ENCODE measurements around the gene TPCN1. TPM values are rescaled to one million over a fixed set of nuclear protein-coding genes. Genes with fewer than 3 reads are reported as not detected.

Gene TPCN1
- total and polyA plus RNA-seq, 10 donors = 15.5 to 90.1 (median 46.7) TPM

- Histone ChIP-seq H3K27me3 (replicated peaks in 1 of 7) (no peaks in the 10 kb centered on the region), H3K27ac (peak overlapping the region in 5 of 8 donors; percentile 23 to 50 (median 35)), H3K36me3 (peaks cover 2 to 100% (median 58%) of the 10 kb centered on the region in 6 donors), H3K4me3 (no peak overlapping the region), H3K4me1 (peaks cover 8 to 45% (median 19%) of the 10 kb centered on the region in 6 donors), H3K9me3 (no peaks in the 10 kb centered on the region)
- no peak for DNase-seq
- intact Hi-C loops (cut with DNase I; ENCODE audit: low total_unique reads) = no loop called here
- TF ChIP-seq CTCF (IDR thresholded peaks at IDR 0.05 in 8 of 11, conservative IDR thresholded peaks at IDR 0.05 in 3 of 11) (no peak), POLR2AphosphoS5 (IDR thresholded peaks at IDR 0.05) (peak; percentile 17 to 64 (median 19))
- 70 to 85% (median 79%) methylated on average over 9 to 14 of the region's 14 CpGs for WGBS, 5 donors
These were observed 78.5 kb downstream of the TPCN1 start for GRCh38 chr12:113299619-113300237.

- Histone ChIP-seq H3K27me3 (replicated peaks in 1 of 7) (no peaks in the 10 kb centered on the region), H3K4me3 (no peak overlapping the region), H3K9me3 (no peaks in the 10 kb centered on the region), H3K27ac (no peak overlapping the region), H3K4me1 (peaks cover 8 to 45% (median 19%) of the 10 kb centered on the region in 6 donors), H3K36me3 (peaks cover 4 to 100% (median 60%) of the 10 kb centered on the region in 6 donors)
- DNase-seq = no peak
- intact Hi-C loops (cut with DNase I; ENCODE audit: low total_unique reads) = no loop called here
- WGBS, 5 donors = 91 to 97% (median 95%) methylated on average over 6 of the region's 6 CpGs
- TF ChIP-seq POLR2AphosphoS5 (IDR thresholded peaks at IDR 0.05) (no peak), POLR2A (IDR thresholded peaks at IDR 0.05) (no peak), CTCF (IDR thresholded peaks at IDR 0.05 in 8 of 11, conservative IDR thresholded peaks at IDR 0.05 in 3 of 11) (no peak)
These were observed 80.5 kb downstream of the TPCN1 start for GRCh38 chr12:113301811-113302210.

GRCh38 chr12:113302466-113302865 is 81.2 kb downstream of the TPCN1 start:
- peaks cover 4 to 100% (median 64%) of the 10 kb centered on the region in 6 donors for H3K36me3 ChIP-seq

More at GRCh38 chr12:113302466-113302865, 81.2 kb downstream of the TPCN1 start:
- Histone ChIP-seq H3K27me3 (replicated peaks in 1 of 7) (no peaks in the 10 kb centered on the region), H3K4me3 (no peak overlapping the region), H3K27ac (no peak overlapping the region), H3K9me3 (no peaks in the 10 kb centered on the region), H3K4me1 (peaks cover 8 to 43% (median 19%) of the 10 kb centered on the region in 6 donors)
- 69 to 83% (median 72%) methylated on average over 8 of the region's 8 CpGs for whole genome bisulfite sequencing, 5 donors
- TF ChIP-seq POLR2AphosphoS5 (IDR thresholded peaks at IDR 0.05) (no peak), CTCF (IDR thresholded peaks at IDR 0.05 in 8 of 11, conservative IDR thresholded peaks at IDR 0.05 in 3 of 11) (no peak), POLR2A (IDR thresholded peaks at IDR 0.05) (no peak)
- DNase-seq = no peak
- intact Hi-C loops (cut with DNase I; ENCODE audit: low total_unique reads) = no loop called here

Data from spleen (tissue), 11 donors.